Aorta (tissue), 5 donors: Measurements from ENCODE around the gene SCAMP1. TPM values are rescaled to one million over a fixed set of nuclear protein-coding genes. Genes with fewer than 3 reads are reported as not detected.

ENCODE experiments used
- ATAC-seq: fragments of 200-7000 bp; cut with Tn5 transposase; one replicate; pipeline ENCODE4 v1.9.1; 2022; ENCODE audit warnings: moderate library complexity; ENCODE audit not compliant: low FRiP score
- DNase-seq, 2 donors: peaks; one replicate each; pipeline ENCODE4 v3.0.0-alpha.2; 2020
- H3K27ac ChIP-seq, 2 donors: one replicate each; pipeline ENCODE4 v1.5.1; 2013; ENCODE audit warnings: low read length in 2 of 2, mild to moderate bottlenecking in 2 of 2, moderate library complexity in 2 of 2, control low read depth in 1 of 2, inconsistent platforms in 1 of 2, low read depth in 1 of 2
- H3K27me3 ChIP-seq, 2 donors: one replicate each; pipeline ENCODE4 v1.6.1; 2013; ENCODE audit warnings: control low read depth in 1 of 2, low read length in 1 of 2, mild to moderate bottlenecking in 1 of 2, moderate library complexity in 1 of 2; ENCODE audit not compliant: insufficient read depth in 2 of 2, control insufficient read depth in 1 of 2
- H3K36me3 ChIP-seq, 2 donors: one replicate each; pipeline ENCODE4 v1.6.1; 2013; ENCODE audit warnings: control low read depth in 1 of 2, low read length in 1 of 2, mild to moderate bottlenecking in 1 of 2; ENCODE audit not compliant: insufficient read depth in 2 of 2, control insufficient read depth in 1 of 2
- H3K4me1 ChIP-seq, 2 donors: one replicate each; pipeline ENCODE4 v1.6.1; 2013; ENCODE audit warnings: low read length in 2 of 2, control low read depth in 1 of 2, mild to moderate bottlenecking in 1 of 2, moderate library complexity in 1 of 2; ENCODE audit not compliant: insufficient read depth in 2 of 2, control insufficient read depth in 1 of 2
- H3K4me3 ChIP-seq, 2 donors: one replicate each; pipeline ENCODE4 v1.5.1; 2013; ENCODE audit warnings: low read length in 2 of 2, control low read depth in 1 of 2, mild to moderate bottlenecking in 1 of 2
- H3K9me3 ChIP-seq: one replicate; pipeline ENCODE4 v1.6.1; 2013; ENCODE audit warnings: mild to moderate bottlenecking, low read length; ENCODE audit not compliant: control insufficient read depth
- WGBS, 2 donors: extraction: QIAGEN DNeasy Blood & Tissue Kit; methylation state at CpG; one replicate each; pipeline ENCODE4 v1.1.7; 2013; 5-methylcytosine and 5-hydroxymethylcytosine counted together
- intact Hi-C, 2 donors: fragments of 100-400 bp; cut with DNase I; formaldehyde crosslinking; loops; one replicate each; pipeline versions ENCODE4 v1.14.2 to v1.15.0; 2022
- polyA plus RNA-seq, 2 donors: library from polyadenylated mRNA; stranded (reverse); fragments of 200-250 nt; gene quantifications; one replicate each; pipeline ENCODE4 v1.2.3, GENCODE V29; 2013
- total RNA-seq, 2 donors: library from RNA; stranded (reverse); fragmentation: NEBNext Ultra II Directional; extraction: Animal tissue kit (Norgen Biotek cat#: 25700); gene quantifications; one replicate each; pipeline ENCODE4 v1.2.1, GENCODE V29; 2021
- donor health status: healthy with polysubstance abuse.
- donor health status: Bipolar disorder and iron deficiency.
- donor health status: DM: no; HTN: no; CAD: no.
- donor health status: DM: no; HTN: no; CAD: no.
- donor health status: DM: yes; HTN: yes; CAD: no.

Gene SCAMP1
- total and polyA plus RNA-seq, 4 donors: 6.0 to 48.1 (median 28.4) TPM

DNA sequence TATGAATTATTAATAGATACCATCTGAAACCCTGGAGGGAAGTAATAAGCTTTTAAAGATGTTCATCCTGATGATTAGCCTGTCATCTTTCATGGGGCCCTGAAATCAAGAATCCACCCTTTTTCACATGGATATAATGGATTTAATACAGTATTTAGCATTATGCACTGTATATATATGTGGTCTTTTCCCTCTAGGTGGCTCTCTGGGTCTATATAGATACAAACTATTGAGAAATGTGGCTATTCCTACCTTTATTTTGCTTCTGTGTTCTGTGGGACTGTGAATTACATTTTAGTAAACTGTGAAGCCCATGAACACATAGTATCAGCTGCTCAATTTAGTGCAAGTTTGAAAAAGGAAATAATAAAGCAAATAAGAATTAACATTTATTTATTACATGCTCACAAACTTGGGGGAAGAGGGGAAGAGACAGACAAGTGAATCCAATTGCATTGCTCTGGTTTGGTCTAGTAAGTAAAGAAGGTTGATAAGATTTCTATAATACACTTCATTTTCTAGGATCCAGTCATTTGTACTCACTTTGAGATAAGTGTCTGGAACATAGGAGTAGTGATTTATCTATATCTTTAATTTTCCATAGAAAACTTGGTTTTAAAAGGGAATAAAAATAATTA, 112.2 kb downstream of the SCAMP1 start:
- H3K27me3 ChIP-seq: no peaks in the 10 kb centered on the region
- DNase-seq (no peak), ATAC-seq (no peak)
- H3K36me3 ChIP-seq: no peaks in the 10 kb centered on the region
- no peak overlapping the region for H3K4me3 ChIP-seq
- intact Hi-C loops: loop anchor here in 1 of 2 donors (5.0 kb wide), 1 partner anchor 65 kb away; no protein-coding TSS in a partner anchor
- H3K27ac ChIP-seq: no peak overlapping the region
- H3K9me3 ChIP-seq: no peaks in the 10 kb centered on the region
- no peaks in the 10 kb centered on the region for H3K4me1 ChIP-seq

DNA sequence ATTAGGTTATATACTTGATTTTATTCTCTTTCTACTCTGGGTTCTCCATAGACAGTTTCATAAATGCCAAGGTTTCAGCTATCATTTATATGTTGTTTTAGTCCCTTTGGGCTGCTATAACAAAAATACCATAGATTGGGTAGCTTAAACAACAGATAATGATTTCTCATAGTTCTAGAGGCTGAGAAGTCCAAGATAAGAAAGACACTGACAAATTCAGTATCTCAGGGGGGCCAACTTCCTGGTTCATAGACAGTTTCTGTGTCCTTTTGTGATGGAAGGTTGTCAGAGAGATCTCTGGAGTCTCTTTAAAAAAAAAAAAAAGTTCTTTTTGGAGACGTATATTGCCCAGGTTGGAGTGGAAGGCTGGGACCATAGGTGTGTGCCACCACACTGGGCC, 113.3 kb downstream of the SCAMP1 start:
- no peaks in the 10 kb centered on the region for H3K27me3 ChIP-seq
- ATAC-seq (no peak), DNase-seq (no peak)
- intact Hi-C loops: loop anchor here in 1 of 2 donors (5.0 kb wide), 1 partner anchor 64 kb away; no protein-coding TSS in a partner anchor
- H3K4me3 ChIP-seq: no peak overlapping the region
- no peaks in the 10 kb centered on the region for H3K9me3 ChIP-seq
- 93 to 95% methylated on average over 1 of the region's 1 CpG for WGBS, 2 donors
- H3K36me3 ChIP-seq: no peaks in the 10 kb centered on the region
- H3K27ac ChIP-seq: no peak overlapping the region
- no peaks in the 10 kb centered on the region for H3K4me1 ChIP-seq

DNA sequence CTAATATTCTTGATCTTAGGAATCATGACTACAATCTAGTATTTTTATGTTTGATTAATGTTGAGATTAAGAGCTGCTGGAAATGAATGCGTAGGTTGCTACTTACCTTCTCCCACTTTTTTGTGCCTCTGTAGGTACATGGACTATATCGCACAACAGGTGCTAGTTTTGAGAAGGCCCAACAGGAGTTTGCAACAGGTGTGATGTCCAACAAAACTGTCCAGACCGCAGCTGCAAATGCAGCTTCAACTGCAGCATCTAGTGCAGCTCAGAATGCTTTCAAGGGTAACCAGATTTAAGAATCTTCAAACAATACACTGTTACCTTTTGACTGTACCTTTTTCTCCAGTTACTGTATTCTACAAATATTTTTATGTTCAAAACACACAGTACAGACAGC, 115.0 kb downstream of the SCAMP1 start:
- WGBS, 2 donors: 97% methylated on average over 3 of the region's 3 CpGs

DNA sequence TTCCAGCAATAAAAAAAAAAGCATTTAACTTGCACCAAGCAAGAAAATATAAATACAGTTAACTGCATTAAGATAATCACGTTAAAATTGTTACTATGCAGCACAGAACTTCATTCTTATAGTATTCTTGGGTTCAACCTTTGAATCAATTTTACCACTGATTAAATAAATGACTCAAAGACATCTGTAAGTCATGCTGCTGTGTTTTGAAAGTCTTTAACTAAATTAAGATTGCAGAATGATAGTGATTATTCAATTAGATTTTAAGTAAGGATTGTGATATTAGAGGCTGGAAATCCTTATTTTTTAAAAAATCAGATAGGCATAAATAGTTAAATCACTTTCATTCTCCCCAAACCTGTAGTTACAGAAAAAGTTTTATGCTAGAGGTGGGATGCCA, 116.4 kb downstream of the SCAMP1 start:
- no peak overlapping the region for H3K4me3 ChIP-seq
- no peaks in the 10 kb centered on the region for H3K27me3 ChIP-seq
- ATAC-seq (no peak), DNase-seq (no peak)
- H3K27ac ChIP-seq: no peak overlapping the region
- no peaks in the 10 kb centered on the region for H3K9me3 ChIP-seq
- no peaks in the 10 kb centered on the region for H3K4me1 ChIP-seq
- WGBS, 2 donors: 82 to 83% methylated on average over 1 of the region's 1 CpG
- intact Hi-C loops: no loop called here
- H3K36me3 ChIP-seq: no peaks in the 10 kb centered on the region

More for the DNA sequence above, 115.0 kb downstream of the SCAMP1 start:
- intact Hi-C loops: no loop called here
- Histone ChIP-seq H3K9me3 (no peaks in the 10 kb centered on the region), H3K27ac (no peak overlapping the region), H3K27me3 (no peaks in the 10 kb centered on the region), H3K4me3 (no peak overlapping the region), H3K36me3 (no peaks in the 10 kb centered on the region), H3K4me1 (no peaks in the 10 kb centered on the region)
- DNase-seq: no peak
- ATAC-seq: no peak

DNA sequence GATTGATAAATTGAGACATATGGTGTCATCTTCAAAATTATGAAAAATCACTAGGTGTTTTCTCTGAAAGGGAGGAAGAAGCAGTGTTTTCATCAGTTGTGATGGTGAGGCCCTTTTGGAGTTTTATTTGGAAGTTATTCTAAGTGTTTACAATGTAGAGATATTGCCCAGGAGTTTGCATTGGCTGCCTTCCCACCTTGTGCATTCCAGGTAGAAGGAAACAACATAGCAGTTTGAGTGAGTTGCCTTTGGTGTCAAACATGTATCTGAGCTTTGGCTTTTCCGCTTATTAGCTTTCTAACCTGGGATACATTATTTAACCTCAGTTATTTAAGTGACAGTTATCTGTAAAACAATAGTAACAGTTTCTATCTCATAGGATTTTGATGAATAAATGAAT, 122.5 kb downstream of the SCAMP1 start:
- peaks cover 0 to 2% of the 10 kb centered on the region in 2 donors for H3K36me3 ChIP-seq
- H3K27me3 ChIP-seq: no peaks in the 10 kb centered on the region
- H3K4me3 ChIP-seq: no peak overlapping the region
- H3K27ac ChIP-seq: no peak overlapping the region
- DNase-seq: no peak
- intact Hi-C loops: no loop called here
- no peak for ATAC-seq
- H3K9me3 ChIP-seq: no peaks in the 10 kb centered on the region
- 92 to 97% methylated on average over 1 of the region's 1 CpG for WGBS, 2 donors
- H3K4me1 ChIP-seq: peaks cover 0 to 12% of the 10 kb centered on the region in 2 donors

DNA sequence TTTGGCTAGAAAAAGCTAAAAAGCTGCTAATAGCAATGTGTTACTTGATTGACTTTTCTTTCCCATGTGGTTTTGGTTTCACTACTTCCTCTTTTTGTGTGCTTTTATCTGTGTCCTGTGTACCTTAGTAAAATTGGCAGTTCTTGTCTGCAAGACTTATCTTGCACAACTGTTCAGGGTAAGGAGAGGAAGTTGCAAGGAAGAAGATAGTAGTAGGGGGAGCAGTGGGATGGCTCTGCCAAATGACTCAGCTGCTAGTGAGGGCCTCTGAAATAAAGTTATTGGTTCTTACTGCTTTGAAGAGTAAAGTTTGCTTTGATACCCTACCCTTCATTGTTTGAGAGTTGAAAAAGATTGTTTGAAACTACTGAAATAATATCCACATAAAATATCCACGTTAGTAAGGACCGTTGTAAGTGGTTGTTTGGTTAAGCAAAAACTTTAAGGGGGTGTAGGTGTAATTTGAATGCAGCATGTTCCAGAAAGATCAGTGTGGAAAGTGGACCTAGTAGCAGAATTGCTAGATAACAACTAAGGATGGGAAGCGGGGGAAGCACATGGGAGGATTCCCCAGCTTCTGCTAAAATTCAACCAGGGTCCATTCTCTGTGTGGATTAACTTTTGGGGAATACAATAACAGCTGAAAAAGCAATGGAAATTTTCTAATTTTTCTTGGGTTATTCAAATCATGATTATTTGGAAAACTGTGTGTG, 123.5 kb downstream of the SCAMP1 start:
- peak; percentile 76 for ATAC-seq
- Histone ChIP-seq H3K27me3 (no peaks in the 10 kb centered on the region), H3K4me1 (peaks cover 0 to 12% of the 10 kb centered on the region in 2 donors), H3K27ac (no peak overlapping the region), H3K4me3 (no peak overlapping the region), H3K9me3 (no peaks in the 10 kb centered on the region), H3K36me3 (peaks cover 0 to 2% of the 10 kb centered on the region in 2 donors)
- no peak for DNase-seq
- intact Hi-C loops: no loop called here
- 72 to 75% methylated on average over 3 of the region's 3 CpGs for WGBS, 2 donors

DNA sequence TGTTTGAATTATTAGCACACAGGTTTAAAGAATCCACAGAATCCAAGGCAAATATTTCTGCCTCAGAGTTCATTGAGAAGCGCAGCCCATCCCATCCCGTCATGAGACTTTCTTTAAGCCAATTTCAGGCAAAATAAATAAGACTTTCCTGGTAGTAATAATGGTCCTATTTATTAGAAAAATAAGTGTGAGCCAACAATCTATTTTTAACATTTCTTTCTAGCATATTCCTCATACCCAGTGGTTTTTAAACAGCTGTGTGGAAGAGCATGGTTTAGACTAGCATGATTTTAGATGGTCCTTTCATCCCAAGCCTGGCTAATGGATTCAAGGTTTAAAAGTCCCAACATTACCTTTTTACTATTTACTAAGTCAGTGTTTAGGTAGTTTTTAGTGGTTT, 125.8 kb downstream of the SCAMP1 start:
- ATAC-seq (no peak), DNase-seq (no peak)
- intact Hi-C loops: loop anchor here in 1 of 2 donors (5.0 kb wide), 1 partner anchor 51 kb away; no protein-coding TSS in a partner anchor
- H3K4me3 ChIP-seq: no peak overlapping the region
- H3K27me3 ChIP-seq: no peaks in the 10 kb centered on the region
- peaks cover 0 to 2% of the 10 kb centered on the region in 2 donors for H3K36me3 ChIP-seq
- H3K27ac ChIP-seq: no peak overlapping the region
- 10 to 27% methylated on average over 2 of the region's 2 CpGs for WGBS, 2 donors
- no peaks in the 10 kb centered on the region for H3K9me3 ChIP-seq
- peaks cover 0 to 12% of the 10 kb centered on the region in 2 donors for H3K4me1 ChIP-seq

DNA sequence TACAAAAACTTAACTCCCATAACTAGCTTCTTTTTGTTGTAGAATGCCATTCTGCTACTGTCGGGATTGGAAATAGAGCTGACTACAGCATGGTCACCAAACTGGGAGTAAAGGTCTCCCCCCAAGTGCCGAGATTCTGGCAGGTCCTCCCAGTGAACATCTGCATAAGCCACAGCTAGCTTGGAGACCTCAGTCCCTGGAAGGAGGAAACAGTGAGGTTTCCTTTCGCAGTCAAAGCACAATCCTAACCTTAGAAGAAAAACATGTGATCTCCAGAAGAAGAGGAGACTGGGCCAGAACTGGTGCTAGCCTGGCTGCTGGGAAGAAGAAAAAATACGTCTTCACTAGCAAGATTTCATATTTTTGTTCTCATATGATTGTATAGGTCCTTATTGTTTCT, 127.4 kb downstream of the SCAMP1 start:
- no peak overlapping the region for H3K4me3 ChIP-seq
- 71 to 81% methylated on average over 4 of the region's 4 CpGs for whole genome bisulfite sequencing, 2 donors
- no peaks in the 10 kb centered on the region for H3K9me3 ChIP-seq
- no peaks in the 10 kb centered on the region for H3K27me3 ChIP-seq
- H3K36me3 ChIP-seq: peaks cover 0 to 2% of the 10 kb centered on the region in 2 donors
- ATAC-seq (no peak), DNase-seq (no peak)
- no peak overlapping the region for H3K27ac ChIP-seq
- intact Hi-C loops: loop anchor here in 1 of 2 donors (5.0 kb wide), 1 partner anchor 49 kb away; no protein-coding TSS in a partner anchor
- H3K4me1 ChIP-seq: peaks cover 0 to 12% of the 10 kb centered on the region in 2 donors
